HG03571 (cell line): Measurements from ENCODE around the gene SLAMF6.
A peak's percentile ranks its signal among the peaks of the same experiment; 100 is the strongest.
"Not testable (repeated sequence)": the region's sequence is repeated elsewhere in the genome, so short reads cannot be mapped to it uniquely, and the experiment has no call there.

ENCODE experiments used
- ATAC-seq: cut with Tn5 transposase; IDR thresholded peaks from one replicate; pipeline ENCODE4 v1.9.1; 2021; ENCODE audit not compliant: unreplicated experiment

SLAMF6 gene

GRCh38 chr1:160522622-160523345 lies at the start of gene SLAMF6:
Gene SLAMF6, minus strand, starts transcription at chr1:160523255. Its CDS starts 63 bp downstream, at chr1:160523192.
- ATAC-seq: no peak

DNA sequence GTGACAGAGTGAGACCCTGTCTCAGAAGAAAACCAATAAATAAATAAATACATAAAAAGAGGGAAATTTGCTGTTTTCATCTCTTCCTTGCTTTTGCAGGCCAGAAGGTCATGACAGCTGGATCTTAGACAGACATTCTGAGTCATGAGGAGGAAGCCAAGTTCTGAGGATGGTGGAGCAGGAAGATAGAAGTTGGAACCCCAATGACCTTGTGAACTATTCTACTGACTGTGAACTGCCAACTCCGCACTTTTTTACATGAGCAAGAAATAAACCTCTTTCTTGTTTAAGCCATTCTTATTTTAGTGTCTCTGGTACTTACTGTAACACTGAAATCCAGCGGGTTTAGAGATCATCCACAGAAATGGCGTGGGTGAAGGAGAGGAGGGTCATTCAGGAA lies 47.8 kb upstream of the SLAMF6 start:
- ATAC-seq: no peak

GRCh38 chr1:160569806-160570205 lies 46.8 kb upstream of the SLAMF6 start:
- ATAC-seq: no peak

DNA sequence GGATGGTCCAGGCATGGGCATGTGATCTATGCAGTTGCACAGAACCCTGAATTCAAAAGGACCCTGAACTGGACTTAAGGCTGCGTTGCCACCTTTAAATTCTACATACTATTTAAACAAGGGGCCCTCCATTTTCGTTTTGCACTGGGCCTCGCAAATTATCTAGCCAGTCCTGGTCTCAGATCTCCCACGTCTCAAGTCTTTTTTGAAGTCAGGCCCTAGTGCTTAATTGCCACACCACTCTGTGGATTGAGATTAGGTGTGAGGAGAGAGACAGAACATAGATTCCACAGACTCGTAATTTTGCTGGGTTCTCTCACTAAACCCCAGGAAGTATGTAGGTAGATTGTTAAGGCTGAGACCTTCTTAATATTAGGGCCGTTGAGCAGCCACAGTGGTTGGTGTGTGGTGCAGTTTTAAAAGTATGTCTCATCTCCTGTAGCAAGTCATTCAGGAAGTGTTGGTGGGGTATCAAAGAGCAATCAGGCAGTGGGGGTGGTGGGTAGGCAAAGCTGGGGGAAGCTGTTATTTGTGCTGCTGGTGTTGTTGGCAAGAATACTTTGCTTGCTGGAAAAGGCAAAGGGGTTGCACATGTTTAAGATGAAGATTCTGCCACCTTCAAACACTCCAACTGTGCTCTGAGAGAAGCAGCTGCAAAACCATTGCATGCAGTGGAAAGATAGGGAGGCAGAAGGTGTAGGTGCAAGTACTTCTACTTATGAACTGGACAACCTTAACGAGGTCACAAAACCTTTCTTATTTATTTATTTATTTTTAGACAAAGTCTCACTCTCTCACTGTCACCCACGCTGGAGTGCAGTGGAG lies 45.0 kb upstream of the SLAMF6 start:
- ATAC-seq: no peak

DNA sequence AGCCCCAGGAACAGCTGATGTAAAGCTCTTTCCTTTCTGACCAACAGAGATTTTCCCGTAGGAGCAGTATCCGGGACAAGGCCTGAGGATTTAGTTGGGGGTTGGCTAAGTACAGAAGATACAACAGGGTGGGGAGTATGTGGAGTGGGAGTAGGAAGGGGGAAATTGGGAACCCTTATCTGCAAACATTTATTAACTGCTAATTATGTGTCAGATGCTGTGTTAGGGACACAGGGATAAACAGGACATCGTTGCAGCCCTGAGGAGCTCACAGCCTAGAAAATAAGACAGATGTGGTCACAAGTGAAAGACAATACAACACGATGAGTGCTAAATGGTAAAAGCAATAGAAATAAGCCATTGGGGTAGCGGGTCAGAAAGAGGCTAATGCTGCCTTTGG lies 44.3 kb upstream of the SLAMF6 start:
- no peak for ATAC-seq

- ATAC-seq: no peak
Measured at GRCh38 chr1:160565564-160565963, 42.5 kb upstream of the SLAMF6 start.

DNA sequence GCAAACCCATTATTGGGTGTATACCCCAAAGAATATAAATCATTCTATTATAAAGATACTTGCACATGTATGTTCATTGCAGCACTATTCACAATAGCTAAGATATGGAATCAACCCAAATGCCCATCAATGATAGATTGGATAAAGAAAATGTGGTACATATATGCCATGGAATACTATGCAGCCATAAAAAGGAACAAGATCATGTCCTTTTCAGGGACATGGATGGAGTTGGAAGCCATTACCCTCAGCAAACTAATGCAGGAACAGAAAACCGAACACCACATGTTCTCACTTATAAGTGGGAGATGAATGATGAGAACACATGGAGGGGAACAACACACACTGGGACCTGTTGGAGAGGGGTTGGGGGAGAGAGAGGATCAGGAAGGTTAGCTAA lies 40.2 kb upstream of the SLAMF6 start:
- ATAC-seq: not testable (repeated sequence)

DNA sequence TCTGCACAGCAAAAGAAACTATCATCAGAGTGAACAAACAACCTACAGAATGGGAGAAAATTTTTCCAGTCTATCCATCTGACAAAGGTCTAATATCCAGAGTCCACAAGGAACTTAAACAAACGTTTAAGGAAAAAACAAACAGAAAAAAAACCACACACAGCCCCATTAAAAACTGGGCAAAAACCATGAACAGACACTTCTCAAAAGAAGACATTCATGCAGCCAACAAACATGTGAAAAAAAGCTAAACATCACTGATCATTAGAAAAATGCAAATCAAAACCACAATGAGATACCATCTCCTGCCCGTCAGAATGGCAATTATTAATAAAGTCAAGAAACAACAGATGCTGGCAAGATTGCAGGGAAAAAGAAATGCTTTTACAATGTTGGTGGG lies 39.7 kb upstream of the SLAMF6 start:
- not testable (repeated sequence) for ATAC-seq

DNA sequence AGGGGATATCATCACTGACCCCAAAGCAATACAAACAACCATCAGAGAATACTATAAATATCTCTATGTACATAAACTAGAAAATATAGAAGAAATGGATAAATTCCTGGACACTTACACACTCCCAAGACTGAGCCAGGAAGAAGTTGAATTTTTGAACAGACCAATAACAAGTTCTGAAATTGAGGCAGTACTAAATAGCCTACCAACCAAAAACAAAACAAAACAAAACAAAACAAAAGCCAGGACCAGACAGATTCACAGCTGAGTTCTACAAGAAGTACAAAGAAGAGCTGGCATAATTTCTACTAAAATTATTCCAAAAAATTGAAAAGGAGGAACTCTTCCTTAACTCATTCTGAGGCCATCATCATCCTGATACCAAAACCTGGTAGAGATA lies 37.8 kb upstream of the SLAMF6 start:
- no peak for ATAC-seq

DNA sequence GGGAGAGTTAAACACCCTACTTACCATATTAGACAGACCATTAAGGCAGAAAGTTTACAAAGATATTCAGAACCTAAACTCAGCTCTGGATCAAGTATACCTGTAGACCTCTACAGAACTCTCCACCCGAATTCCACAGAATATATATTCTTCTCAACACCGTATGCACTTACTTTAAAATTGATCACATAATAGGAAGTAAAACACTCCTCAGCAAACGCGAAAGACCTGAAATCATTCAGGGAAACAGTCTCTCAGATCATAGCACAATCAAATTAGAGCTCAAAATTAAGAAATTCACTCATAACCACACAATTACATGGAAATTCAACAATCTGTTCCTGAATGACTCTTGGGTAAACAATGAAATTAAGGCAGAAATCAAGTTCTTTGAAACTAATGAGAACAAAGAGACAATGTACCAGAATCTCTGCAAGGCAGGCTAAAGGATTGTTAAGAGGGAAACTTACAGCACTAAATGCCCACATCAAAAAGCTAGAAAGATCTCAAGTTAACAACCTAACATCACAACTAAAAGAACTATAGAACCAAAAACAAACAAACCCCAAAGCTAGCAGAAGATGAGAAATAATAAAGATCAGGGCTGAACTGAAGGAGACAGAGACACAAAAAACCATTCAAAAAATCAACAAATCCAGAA lies 37.1 kb upstream of the SLAMF6 start:
- no peak for ATAC-seq

DNA sequence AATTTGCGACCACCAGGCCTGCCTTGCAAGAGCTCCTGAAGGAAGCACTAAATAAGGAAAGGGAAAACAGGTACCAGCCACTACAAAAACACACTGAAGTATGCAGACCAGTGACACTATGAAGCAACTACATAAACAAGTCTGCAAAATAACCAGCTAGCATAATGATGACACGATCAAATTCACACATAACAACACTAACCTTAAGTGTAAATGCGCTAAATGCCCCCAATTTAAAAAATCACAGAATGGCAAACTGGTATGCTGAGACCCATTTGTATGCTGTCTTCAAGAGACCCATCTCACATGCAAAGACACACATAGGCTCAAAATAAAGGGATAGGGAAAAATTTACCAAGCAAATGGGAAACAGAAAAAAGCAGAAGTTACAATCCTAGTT lies 36.4 kb upstream of the SLAMF6 start:
- ATAC-seq: not testable (repeated sequence)

- no peak for ATAC-seq
Measured at GRCh38 chr1:160558660-160559380, 35.8 kb upstream of the SLAMF6 start.

DNA sequence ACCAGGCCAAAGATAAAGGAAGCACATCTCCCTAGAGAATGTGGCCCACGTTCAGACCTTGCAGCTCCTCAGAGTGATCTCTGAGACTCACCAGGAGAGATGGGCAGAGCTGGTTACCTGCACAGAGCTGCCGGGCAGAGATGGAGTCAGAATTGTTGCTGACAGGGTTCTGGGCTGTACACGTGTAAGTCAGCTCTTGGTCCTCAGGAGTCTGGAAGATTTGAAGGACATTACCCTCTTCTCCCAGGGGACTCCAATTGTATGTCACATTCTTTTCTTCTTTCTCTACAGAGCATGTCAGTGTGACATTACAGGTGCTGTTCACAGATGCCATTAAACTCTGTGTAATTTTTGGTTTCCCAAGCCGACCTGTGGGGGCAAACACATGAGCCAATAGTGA lies 30.7 kb upstream of the SLAMF6 start:
- no peak for ATAC-seq

GRCh38 chr1:160552425-160552824 lies 29.4 kb upstream of the SLAMF6 start:
- no peak for ATAC-seq

DNA sequence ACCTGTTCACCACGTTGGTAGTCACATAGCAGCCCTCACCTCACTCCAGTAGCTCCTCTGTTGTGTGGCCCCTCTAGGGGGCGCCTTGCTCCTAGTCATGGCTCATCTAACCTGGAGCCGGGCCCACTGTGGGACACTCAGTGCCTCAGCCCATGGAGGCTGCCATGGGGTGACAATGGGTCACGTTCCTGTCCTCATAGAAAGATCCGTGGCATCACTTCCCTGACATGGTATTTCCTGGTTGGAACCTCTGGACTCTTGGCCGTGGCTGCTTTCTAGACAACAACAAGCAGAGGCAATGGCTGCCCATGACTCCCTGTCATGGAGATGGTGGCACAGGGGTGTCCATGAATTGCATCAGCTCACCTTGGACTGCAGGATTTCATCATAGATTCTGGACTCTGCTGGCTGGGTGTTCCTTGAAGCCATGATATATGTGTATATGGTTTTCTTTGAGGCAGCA lies 27.5 kb upstream of the SLAMF6 start:
- ATAC-seq: no peak

DNA sequence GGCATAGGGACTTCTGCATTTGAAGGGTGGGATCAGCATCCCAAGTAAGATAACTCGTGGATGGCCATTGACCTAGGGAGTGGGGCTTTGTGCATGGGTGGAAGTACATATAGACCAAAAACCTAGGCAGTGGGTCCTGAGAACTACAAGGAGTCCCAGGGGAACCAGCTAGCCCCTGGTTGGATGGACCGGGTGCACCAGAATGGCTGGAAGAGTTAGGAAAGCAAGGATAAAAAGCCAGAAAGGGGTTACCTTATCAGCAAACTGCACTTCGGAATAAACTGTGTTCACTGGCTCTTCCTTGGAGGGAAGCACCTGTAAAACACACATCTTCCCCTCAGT lies 26.6 kb upstream of the SLAMF6 start:
- ATAC-seq: peak; percentile 7

DNA sequence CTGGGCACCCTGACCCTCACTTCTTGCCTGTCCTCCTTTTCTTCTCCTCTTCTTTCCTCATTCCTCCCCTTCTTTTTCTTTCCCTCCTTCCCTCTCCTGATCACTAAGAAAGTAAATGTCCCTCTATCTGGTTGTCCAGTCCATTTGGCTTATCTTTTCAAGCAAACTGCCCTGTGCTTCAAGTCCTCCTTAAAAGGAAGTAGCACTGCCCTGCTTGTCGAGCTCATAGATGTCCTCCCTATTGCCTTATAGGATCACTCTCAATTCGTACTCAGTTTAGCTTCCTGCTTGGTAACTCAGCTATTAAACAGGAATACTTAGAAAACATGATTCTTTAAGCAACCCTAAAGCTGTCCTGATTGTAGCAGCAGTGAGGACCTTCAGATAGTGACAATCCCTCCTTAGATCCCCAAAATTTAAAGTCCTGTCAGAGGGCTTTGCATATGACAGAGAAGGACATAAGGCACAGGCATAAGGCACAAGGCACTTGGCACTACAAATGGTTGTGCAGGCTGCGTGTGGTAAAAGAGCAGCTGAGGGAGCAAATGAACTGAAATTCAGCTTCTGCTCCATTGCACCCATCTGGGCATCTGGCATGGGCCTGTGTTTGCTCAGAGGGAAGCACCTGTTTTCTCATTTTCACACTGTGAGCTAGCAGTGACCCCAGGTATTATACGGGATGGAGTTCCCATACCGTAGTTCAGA lies 26.1 kb upstream of the SLAMF6 start:
- ATAC-seq: peak; percentile 47

DNA sequence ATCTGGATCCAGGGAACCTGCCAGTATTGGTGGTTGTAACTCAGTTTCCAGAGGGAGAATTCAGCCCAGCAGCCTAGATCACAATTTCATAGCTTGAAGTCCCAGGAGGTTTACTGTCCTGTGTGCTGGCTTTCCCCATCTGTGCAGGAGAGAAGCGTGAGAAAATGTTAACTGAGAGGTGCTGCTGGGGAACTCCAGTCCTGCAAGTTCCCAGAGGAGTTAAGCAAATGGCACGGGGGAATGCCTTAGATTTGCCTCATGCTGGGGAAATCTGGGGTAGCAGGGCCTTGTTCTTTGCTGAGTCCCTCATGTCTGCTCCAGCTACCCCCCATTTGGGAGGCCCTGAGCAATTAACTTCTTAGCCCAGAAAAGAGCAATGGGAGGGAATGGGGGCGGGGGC lies 25.1 kb upstream of the SLAMF6 start:
- no peak for ATAC-seq

GRCh38 chr1:160547422-160547821 lies 24.4 kb upstream of the SLAMF6 start:
- ATAC-seq: no peak

- no peak for ATAC-seq
Measured at GRCh38 chr1:160546942-160547341, 23.9 kb upstream of the SLAMF6 start.

DNA sequence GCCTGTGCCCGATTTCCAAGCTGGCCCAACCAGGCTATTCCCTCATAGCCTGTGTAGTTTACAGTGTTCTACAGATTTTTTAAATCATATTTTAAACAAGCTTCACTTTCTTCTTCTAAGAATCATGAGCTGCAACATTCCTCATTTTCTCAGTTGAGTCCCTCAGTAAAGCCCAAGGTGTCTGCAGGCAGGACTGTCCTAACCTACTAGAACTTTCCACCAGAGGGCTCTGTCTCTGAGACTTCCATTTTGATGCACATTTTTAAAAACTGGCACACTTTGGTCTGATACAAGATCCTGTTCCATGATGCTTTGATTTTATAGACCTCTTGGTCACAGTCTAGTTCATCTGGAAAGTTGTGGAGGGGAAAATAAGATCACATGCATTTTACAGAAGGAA lies 21.6 kb upstream of the SLAMF6 start:
- ATAC-seq: no peak
